ENCODE results near the gene SLC18A2.

The SLC18A2 gene

DNA sequence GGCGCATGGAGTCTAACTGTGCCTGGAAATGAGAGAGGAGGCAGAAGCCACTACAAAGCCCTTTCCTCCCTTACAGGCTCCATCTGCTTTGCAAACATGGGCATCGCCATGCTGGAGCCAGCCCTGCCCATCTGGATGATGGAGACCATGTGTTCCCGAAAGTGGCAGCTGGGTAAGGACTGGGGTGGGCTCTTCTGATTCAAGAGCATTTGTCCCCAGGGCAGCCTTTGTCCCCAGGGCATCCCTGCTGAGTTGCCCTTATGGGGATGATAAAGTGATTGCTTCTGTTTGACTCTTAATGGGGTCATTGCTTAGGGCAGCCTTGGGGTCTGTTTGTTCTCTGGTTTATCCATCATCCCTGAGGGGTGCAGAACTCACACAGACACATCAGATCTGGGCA lies 16.8 kb downstream of the SLC18A2 start:
- no peak overlapping the region for H2AFZ ChIP-seq (ENCODE audit: low read length)
- no peaks in the 10 kb centered on the region for H3K79me2 ChIP-seq (ENCODE audit: insufficient read depth, low read length)
- TF ChIP-seq, protein P1, sequence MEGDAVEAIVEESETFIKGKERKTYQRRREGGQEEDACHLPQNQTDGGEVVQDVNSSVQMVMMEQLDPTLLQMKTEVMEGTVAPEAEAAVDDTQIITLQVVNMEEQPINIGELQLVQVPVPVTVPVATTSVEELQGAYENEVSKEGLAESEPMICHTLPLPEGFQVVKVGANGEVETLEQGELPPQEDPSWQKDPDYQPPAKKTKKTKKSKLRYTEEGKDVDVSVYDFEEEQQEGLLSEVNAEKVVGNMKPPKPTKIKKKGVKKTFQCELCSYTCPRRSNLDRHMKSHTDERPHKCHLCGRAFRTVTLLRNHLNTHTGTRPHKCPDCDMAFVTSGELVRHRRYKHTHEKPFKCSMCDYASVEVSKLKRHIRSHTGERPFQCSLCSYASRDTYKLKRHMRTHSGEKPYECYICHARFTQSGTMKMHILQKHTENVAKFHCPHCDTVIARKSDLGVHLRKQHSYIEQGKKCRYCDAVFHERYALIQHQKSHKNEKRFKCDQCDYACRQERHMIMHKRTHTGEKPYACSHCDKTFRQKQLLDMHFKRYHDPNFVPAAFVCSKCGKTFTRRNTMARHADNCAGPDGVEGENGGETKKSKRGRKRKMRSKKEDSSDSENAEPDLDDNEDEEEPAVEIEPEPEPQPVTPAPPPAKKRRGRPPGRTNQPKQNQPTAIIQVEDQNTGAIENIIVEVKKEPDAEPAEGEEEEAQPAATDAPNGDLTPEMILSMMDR (conservative IDR thresholded peaks at IDR 0.05; ENCODE audit: low read length) = no peak
- TF ChIP-seq EZH2phosphoT487 (IDR thresholded peaks at IDR 0.05; ENCODE audit: borderline replicate concordance) = no peak
- no peaks in the 10 kb centered on the region for H3K36me3 ChIP-seq (ENCODE audit: insufficient read depth, low read length)
- no peak overlapping the region for H3K9ac ChIP-seq (ENCODE audit: low read depth, low read length, poor library complexity, severe bottlenecking)
- no peak overlapping the region for H3K4me2 ChIP-seq (ENCODE audit: low read depth, low read length, poor library complexity, severe bottlenecking)
- no peaks in the 10 kb centered on the region for H3K9me3 ChIP-seq (ENCODE audit: insufficient read depth, low read depth, low read length)
- no peaks in the 10 kb centered on the region for H4K20me1 ChIP-seq (ENCODE audit: insufficient read depth, low read length, poor library complexity, severe bottlenecking)
- H3K4me1 ChIP-seq (ENCODE audit: insufficient read depth, low read length, poor library complexity, severe bottlenecking) = peaks cover 20% of the 10 kb centered on the region
- no peak overlapping the region for H3K4me3 ChIP-seq (ENCODE audit: low read length, poor library complexity, severe bottlenecking)
- H3K27me3 ChIP-seq (ENCODE audit: insufficient read depth, low read length, poor library complexity, severe bottlenecking) = no peaks in the 10 kb centered on the region
- H3F3A ChIP-seq (ENCODE audit: low read depth) = no peaks in the 10 kb centered on the region
- no peaks in the 10 kb centered on the region for H3K9me2 ChIP-seq (replicated peaks; ENCODE audit: low read depth, low read length)

GRCh38 chr10:117259279-117259678 lies 18.4 kb downstream of the SLC18A2 start:
- peaks cover 20% of the 10 kb centered on the region for H3K4me1 ChIP-seq (ENCODE audit: insufficient read depth, low read length, poor library complexity, severe bottlenecking)
- no peaks in the 10 kb centered on the region for H3K27me3 ChIP-seq (ENCODE audit: insufficient read depth, low read length, poor library complexity, severe bottlenecking)
- H3K4me3 ChIP-seq (ENCODE audit: low read length, poor library complexity, severe bottlenecking) = peak overlapping the region; percentile 1
- H3K36me3 ChIP-seq (ENCODE audit: insufficient read depth, low read length) = no peaks in the 10 kb centered on the region
- peak overlapping the region; percentile 33 for H3K4me2 ChIP-seq (ENCODE audit: low read depth, low read length, poor library complexity, severe bottlenecking)
- H2AFZ ChIP-seq (ENCODE audit: low read length) = 0 out of 2 replicates have a peak overlapping the region, but pooled peaks have one; percentile 19
- no peaks in the 10 kb centered on the region for H4K20me1 ChIP-seq (ENCODE audit: insufficient read depth, low read length, poor library complexity, severe bottlenecking)
- no peak for TF ChIP-seq EZH2phosphoT487 (IDR thresholded peaks at IDR 0.05; ENCODE audit: borderline replicate concordance)
- TF ChIP-seq, protein P1 (conservative IDR thresholded peaks at IDR 0.05; ENCODE audit: low read length) = no peak
- no peaks in the 10 kb centered on the region for H3F3A ChIP-seq (ENCODE audit: low read depth)
- H3K79me2 ChIP-seq (ENCODE audit: insufficient read depth, low read length) = no peaks in the 10 kb centered on the region
- H3K9ac ChIP-seq (ENCODE audit: low read depth, low read length, poor library complexity, severe bottlenecking) = no peak overlapping the region
- H3K9me3 ChIP-seq (ENCODE audit: insufficient read depth, low read depth, low read length) = no peaks in the 10 kb centered on the region
- no peaks in the 10 kb centered on the region for H3K9me2 ChIP-seq (replicated peaks; ENCODE audit: low read depth, low read length)

DNA sequence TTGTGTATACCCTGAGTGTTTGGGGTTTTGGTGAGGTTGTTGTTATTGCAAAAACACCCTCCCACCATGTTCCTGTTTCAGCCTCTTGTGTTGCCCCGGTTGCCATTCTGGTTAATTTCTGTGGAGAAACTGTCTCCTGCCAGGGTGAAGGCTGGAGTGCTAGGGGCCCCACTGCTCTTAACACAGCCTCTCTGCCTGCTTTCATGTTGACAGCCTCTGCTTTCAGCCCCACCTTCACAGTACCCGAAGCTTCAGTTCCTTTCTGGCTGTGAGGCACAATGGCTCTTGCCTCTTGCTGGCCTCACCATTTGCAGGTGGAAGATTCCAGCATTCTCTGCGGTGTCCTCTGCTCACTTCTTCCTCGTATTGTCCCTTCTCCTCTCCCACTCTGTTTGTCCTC lies 19.2 kb downstream of the SLC18A2 start:
- no peak overlapping the region for H3K9ac ChIP-seq (ENCODE audit: low read depth, low read length, poor library complexity, severe bottlenecking)
- no peaks in the 10 kb centered on the region for H3K9me2 ChIP-seq (replicated peaks; ENCODE audit: low read depth, low read length)
- no peaks in the 10 kb centered on the region for H3K79me2 ChIP-seq (ENCODE audit: insufficient read depth, low read length)
- H3K4me2 ChIP-seq (ENCODE audit: low read depth, low read length, poor library complexity, severe bottlenecking) = peak overlapping the region; percentile 33
- H3K36me3 ChIP-seq (ENCODE audit: insufficient read depth, low read length) = no peaks in the 10 kb centered on the region
- 0 out of 2 replicates have a peak overlapping the region, but pooled peaks have one; percentile 21 for H2AFZ ChIP-seq (ENCODE audit: low read length)
- no peak overlapping the region for H3K4me3 ChIP-seq (ENCODE audit: low read length, poor library complexity, severe bottlenecking)
- H4K20me1 ChIP-seq (ENCODE audit: insufficient read depth, low read length, poor library complexity, severe bottlenecking) = no peaks in the 10 kb centered on the region
- TF ChIP-seq, protein P1 (conservative IDR thresholded peaks at IDR 0.05; ENCODE audit: low read length) = no peak
- no peak for TF ChIP-seq EZH2phosphoT487 (IDR thresholded peaks at IDR 0.05; ENCODE audit: borderline replicate concordance)
- no peaks in the 10 kb centered on the region for H3K9me3 ChIP-seq (ENCODE audit: insufficient read depth, low read depth, low read length)
- H3K27me3 ChIP-seq (ENCODE audit: insufficient read depth, low read length, poor library complexity, severe bottlenecking) = no peaks in the 10 kb centered on the region
- peaks cover 20% of the 10 kb centered on the region for H3K4me1 ChIP-seq (ENCODE audit: insufficient read depth, low read length, poor library complexity, severe bottlenecking)
- H3F3A ChIP-seq (ENCODE audit: low read depth) = no peaks in the 10 kb centered on the region

Measured in Loucy (cell line).